Fibroblast of peridontal ligament (primary cell): ENCODE data around the gene HYAL3.
"Not testable (repeated sequence)": the region's sequence is repeated elsewhere in the genome, so short reads cannot be mapped to it uniquely, and the experiment has no call there.

Experiments
- DNase-seq: peaks from one replicate; pipeline ENCODE4 v3.0.0-alpha.2; 2010; ENCODE audit errors: extremely low read depth

The HYAL3 gene

GRCh38 chr3:50314816-50315215 is 15.6 kb upstream of the HYAL3 start:
- DNase-seq: no peak

DNA sequence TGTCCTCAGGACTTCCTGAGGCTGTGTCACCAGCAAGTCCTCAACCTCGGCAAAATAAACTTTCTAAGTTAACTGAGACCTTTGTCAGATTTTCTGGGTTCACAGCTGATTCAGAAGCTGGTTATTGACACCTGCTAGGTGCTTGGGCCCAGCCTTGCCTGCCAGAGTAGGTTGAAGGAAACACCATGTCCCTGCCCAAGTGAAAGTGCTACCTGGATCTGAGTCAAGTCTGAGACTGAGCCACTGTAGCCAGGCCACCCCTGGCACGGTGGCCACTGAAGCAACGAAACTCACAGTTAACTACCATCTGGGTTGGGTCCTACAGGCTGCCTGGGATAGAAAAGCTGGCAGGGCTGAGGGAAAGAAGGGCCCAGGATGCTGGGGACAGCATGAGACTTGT is 15.1 kb upstream of the HYAL3 start:
- DNase-seq: no peak

GRCh38 chr3:50312041-50312440 is 12.8 kb upstream of the HYAL3 start:
- not testable (repeated sequence) for DNase-seq

GRCh38 chr3:50304601-50305000 is 5.4 kb upstream of the HYAL3 start:
- DNase-seq: no peak

DNA sequence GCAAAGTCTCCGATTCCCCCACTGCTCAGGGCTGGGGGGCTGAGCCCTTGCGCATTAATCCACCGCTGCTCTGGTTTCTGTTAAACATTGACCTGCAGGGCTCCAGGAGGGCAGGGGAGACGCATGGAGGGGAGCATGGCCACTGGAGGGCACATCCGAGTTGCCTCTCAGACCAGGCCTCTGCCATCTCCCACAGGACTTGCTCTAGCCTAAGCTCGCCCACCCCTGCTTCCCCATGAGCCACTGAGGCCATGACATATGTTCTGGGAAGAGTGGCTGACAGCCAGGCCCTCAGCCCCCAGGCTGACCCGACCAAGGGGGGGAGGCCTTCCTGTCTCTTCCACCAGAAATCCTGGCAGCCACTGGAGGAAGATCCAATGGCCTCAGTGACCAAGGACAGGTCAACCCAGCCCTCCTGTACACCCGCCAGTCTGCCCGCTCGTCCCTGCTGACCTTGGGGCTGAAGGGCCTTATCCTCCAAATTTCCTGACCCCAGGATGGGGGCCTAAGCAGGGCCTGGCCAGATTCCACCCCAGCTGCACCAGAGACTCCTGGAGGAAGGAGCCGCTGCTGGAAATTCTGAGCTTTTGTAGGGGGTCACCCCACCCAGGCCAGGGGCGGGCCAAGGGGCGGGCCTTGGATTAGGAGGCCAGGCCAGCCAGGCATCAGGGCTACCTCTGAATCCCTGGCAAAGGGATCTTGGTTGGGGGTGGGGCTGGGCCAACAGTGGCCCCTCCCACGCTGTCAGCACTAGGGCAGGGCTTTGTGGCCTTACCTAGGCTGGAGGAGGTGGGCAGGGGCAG is 4.0 kb upstream of the HYAL3 start, which contains the start of gene HYAL1:
TSS of gene HYAL1 (minus strand) at position 562 of the 803 bp plus-strand sequence. CDS start 618 bp downstream, outside the sequence.
- no peak for DNase-seq

GRCh38 chr3:50302095-50303012 is 3.1 kb upstream of the HYAL3 start:
- DNase-seq: no peak

GRCh38 chr3:50300681-50301254 is 1.6 kb upstream of the HYAL3 start:
- DNase-seq: no peak

GRCh38 chr3:50299929-50300680 is 900 bp upstream of the HYAL3 start:
- DNase-seq: peak; percentile 57

- no peak for DNase-seq
Measured at GRCh38 chr3:50299638-50299928, 378 bp upstream of the HYAL3 start.

DNA sequence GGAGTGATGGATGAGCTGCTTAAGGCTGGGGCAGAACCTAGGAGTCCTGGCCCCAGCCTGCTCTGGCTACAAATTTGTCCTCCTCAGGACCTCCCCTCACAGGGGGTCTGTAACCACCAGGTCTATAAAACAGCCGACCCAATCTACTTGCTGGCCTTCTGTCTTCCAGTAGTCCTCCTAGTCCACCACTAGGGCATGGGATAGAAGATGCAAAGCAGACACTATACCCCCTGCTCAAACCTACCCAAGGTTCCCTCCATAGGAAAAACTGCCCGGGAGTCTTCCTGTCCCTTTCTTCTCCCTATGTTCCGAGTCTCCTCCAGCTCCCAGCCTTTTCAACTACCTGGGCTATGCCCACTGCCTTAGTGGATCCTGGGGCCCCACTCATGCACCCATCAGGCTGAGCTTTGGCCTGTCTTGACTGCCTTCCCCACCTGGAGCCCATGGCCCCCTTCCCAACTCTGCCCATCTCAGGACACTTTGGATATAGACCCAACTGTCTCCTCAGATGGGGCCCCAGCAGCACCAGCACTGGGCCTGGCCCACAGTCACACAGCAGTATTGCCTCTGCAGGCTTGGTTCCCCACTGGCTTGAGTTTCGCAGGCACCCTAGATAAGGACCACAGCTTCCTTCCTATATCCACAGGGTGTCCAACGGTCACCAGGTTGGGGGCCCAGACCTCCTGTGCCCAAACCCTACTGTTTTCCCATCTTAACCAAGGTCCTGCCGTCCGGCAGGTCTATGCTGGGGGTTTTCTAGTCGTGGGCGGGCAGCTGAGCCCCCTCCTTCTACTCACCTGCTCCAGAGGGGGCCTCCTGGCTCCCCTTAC is 1.1 kb downstream of the HYAL3 start:
- DNase-seq: no peak

GRCh38 chr3:50297384-50297775 is 1.8 kb downstream of the HYAL3 start:
- no peak for DNase-seq

- no peak for DNase-seq
Measured at GRCh38 chr3:50296721-50297383, 2.4 kb downstream of the HYAL3 start.

- DNase-seq: no peak
Measured at GRCh38 chr3:50295553-50296431, 3.4 kb downstream of the HYAL3 start.

GRCh38 chr3:50294492-50295403 is 4.5 kb downstream of the HYAL3 start:
- no peak for DNase-seq

- no peak for DNase-seq
Measured at GRCh38 chr3:50294089-50294488, 5.1 kb downstream of the HYAL3 start.

GRCh38 chr3:50293079-50293801 is 6.0 kb downstream of the HYAL3 start:
- no peak for DNase-seq
